ENCODE measurements around the gene UGT1A3. TPM values are rescaled to one million over a fixed set of nuclear protein-coding genes. Genes with fewer than 3 reads are reported as not detected.

UGT1A3 gene
- total and polyA plus RNA-seq, 10 of the 15 experiments (the other 5 are each of a cell fraction or from before 2014, with no cell fraction given) = not detected

- TF ChIP-seq RELB (IDR thresholded peaks at IDR 0.05; ENCODE audit: low read depth) (no peak), ZNF217 (IDR thresholded peaks at IDR 0.05) (no peak), SPI1 (IDR thresholded peaks at IDR 0.05; ENCODE audit: borderline replicate concordance, insufficient read depth, low read depth, low read length) (no peak), PAX8 (IDR thresholded peaks at IDR 0.05) (no peak), USF1 (IDR thresholded peaks at IDR 0.05; ENCODE audit: borderline replicate concordance, extremely low read length, insufficient read depth, low read depth, low read length) (no peak), EZH2 (IDR thresholded peaks at IDR 0.05; ENCODE audit: borderline replicate concordance, control insufficient read depth, low read depth, low read length) (no peak), ZNF274 (IDR thresholded peaks at IDR 0.05; ENCODE audit: insufficient read depth, insufficient read length) (no peak), SMAD1 (IDR thresholded peaks at IDR 0.05; ENCODE audit: low read depth, partially characterized antibody) (no peak), PBX3 (IDR thresholded peaks at IDR 0.05; ENCODE audit: insufficient replicate concordance, low read depth, low read length) (no peak), SMAD5 (IDR thresholded peaks at IDR 0.05; ENCODE audit: low read depth) (no peak), ZZZ3 (IDR thresholded peaks at IDR 0.05; ENCODE audit: control insufficient read depth, insufficient read length, low read depth) (no peak), POLR2AphosphoS2 (IDR thresholded peaks at IDR 0.05; ENCODE audit: low read depth, low read length) (no peak), HDAC2 (IDR thresholded peaks at IDR 0.05) (no peak), ETV6 (conservative IDR thresholded peaks at IDR 0.05 in 1 of 2, IDR thresholded peaks at IDR 0.05 in 1 of 2; ENCODE audit: borderline replicate concordance in 1 of 2, low read depth in 1 of 2) (no peak), CTCF (IDR thresholded peaks at IDR 0.05 in 2 of 3, conservative IDR thresholded peaks at IDR 0.05 in 1 of 3; ENCODE audit: control insufficient read depth in 2 of 3, extremely low read depth in 1 of 3, insufficient read depth in 1 of 3, low read depth in 3 of 3, low read length in 3 of 3) (peak; percentile 82 to 87 (median 85)), NFXL1 (IDR thresholded peaks at IDR 0.05; ENCODE audit: borderline replicate concordance) (no peak), RB1 (IDR thresholded peaks at IDR 0.05; ENCODE audit: borderline replicate concordance) (no peak)
Observed at GRCh38 chr2:233711312-233712008, 17.4 kb upstream of the UGT1A3 start (continued).

All from GM12878 (cell line).